Measurements from ENCODE around the gene RCBTB1.

Gene RCBTB1

GRCh38 chr13:49550942-49551644, 34.3 kb downstream of the RCBTB1 start:
- no peak for TF ChIP-seq CTCF (IDR thresholded peaks at IDR 0.05; ENCODE audit: low read depth, low read length)
- no peak for DNase-seq (ENCODE audit: extremely low read depth, low read depth)

- DNase-seq (ENCODE audit: extremely low read depth, low read depth) = no peak
- peak; percentile 14 for TF ChIP-seq CTCF (IDR thresholded peaks at IDR 0.05; ENCODE audit: low read depth, low read length)
These were observed 36.1 kb downstream of the RCBTB1 start for GRCh38 chr13:49549289-49549688.

- DNase-seq (ENCODE audit: extremely low read depth, low read depth) = no peak
- TF ChIP-seq CTCF (IDR thresholded peaks at IDR 0.05; ENCODE audit: low read depth, low read length) = no peak
These were observed 38.8 kb downstream of the RCBTB1 start for GRCh38 chr13:49546561-49546960.

- TF ChIP-seq CTCF (IDR thresholded peaks at IDR 0.05; ENCODE audit: low read depth, low read length) = no peak
- no peak for DNase-seq (ENCODE audit: extremely low read depth, low read depth)
These were observed 39.7 kb downstream of the RCBTB1 start for GRCh38 chr13:49545661-49546060.

- no peak for TF ChIP-seq CTCF (IDR thresholded peaks at IDR 0.05; ENCODE audit: low read depth, low read length)
- DNase-seq (ENCODE audit: extremely low read depth, low read depth) = no peak
These were observed 41.7 kb downstream of the RCBTB1 start for GRCh38 chr13:49543656-49544055.

GRCh38 chr13:49540552-49540951, 44.8 kb downstream of the RCBTB1 start:
- no peak for TF ChIP-seq CTCF (IDR thresholded peaks at IDR 0.05; ENCODE audit: low read depth, low read length)
- DNase-seq (ENCODE audit: extremely low read depth, low read depth) = no peak

GRCh38 chr13:49539746-49540145, 45.6 kb downstream of the RCBTB1 start:
- TF ChIP-seq CTCF (IDR thresholded peaks at IDR 0.05; ENCODE audit: low read depth, low read length) = no peak
- no peak for DNase-seq (ENCODE audit: extremely low read depth, low read depth)
